Calu3 (cell line): ENCODE data around the gene CUL9. TPM values are rescaled to one million over a fixed set of nuclear protein-coding genes. Genes with fewer than 3 reads are reported as not detected.

Source experiments
- BruUV-seq: library from RNA; stranded (reverse); fragments of 400-500 nt; replicated peaks from 2 replicates; lab custom pipeline; 2021; lab: Mats Ljungman, UMichigan
- CTCF ChIA-PET: fragments of 300-600 bp; sonication (Branson Sonifier 250); formaldehyde crosslinking; loops from one replicate; lab custom pipeline; 2022; ENCODE audit warnings: antibody characterized with exemption; lab: Charles Lee
- DNase-seq: peaks from one replicate; pipeline ENCODE4 v3.0.0; 2022
- H3K27ac Mint-ChIP-seq: one replicate; pipeline ENCODE4 v1.8.0; 2022; ENCODE audit warnings: mixed read lengths; ENCODE audit not compliant: unreplicated experiment
- H3K27me3 Mint-ChIP-seq: one replicate; pipeline ENCODE4 v1.8.0; 2022; ENCODE audit warnings: mixed read lengths; ENCODE audit not compliant: unreplicated experiment
- H3K36me3 Mint-ChIP-seq: one replicate; pipeline ENCODE4 v1.8.0; 2022; ENCODE audit warnings: mild to moderate bottlenecking, moderate library complexity, mixed read lengths; ENCODE audit not compliant: insufficient read depth, unreplicated experiment
- H3K4me1 Mint-ChIP-seq: one replicate; pipeline ENCODE4 v1.8.0; 2022; ENCODE audit warnings: mild to moderate bottlenecking, low read depth, mixed read lengths; ENCODE audit not compliant: unreplicated experiment
- H3K4me3 Mint-ChIP-seq: one replicate; pipeline ENCODE4 v1.8.0; 2022; ENCODE audit warnings: mild to moderate bottlenecking, low read depth, moderate library complexity, mixed read lengths; ENCODE audit not compliant: unreplicated experiment
- H3K9me3 Mint-ChIP-seq: one replicate; pipeline ENCODE4 v1.8.0; 2022; ENCODE audit warnings: low read depth, mixed read lengths; ENCODE audit not compliant: unreplicated experiment
- intact Hi-C: fragments of 100-400 bp; cut with micrococcal nuclease; formaldehyde crosslinking; loops from one replicate; pipeline ENCODE4 v1.10.0; 2022; ENCODE audit not compliant: unreplicated experiment
- total RNA-seq: library from RNA; stranded (reverse); gene quantifications from 2 replicates; pipeline ENCODE4 v1.2.3, GENCODE V29; 2022
- TF ChIP-seq, protein P1 (sequence below): fragments of 200-600 bp; IDR thresholded peaks from one replicate; pipeline ENCODE4 v1.8.0; 2022; ENCODE audit warnings: antibody characterized with exemption; ENCODE audit not compliant: unreplicated experiment

CUL9 gene
- total RNA-seq, 1 experiment from 2014 or later: 73.1 TPM

GRCh38 chr6:43255408-43256054 lies 73.5 kb downstream of the CUL9 start:
- DNase-seq: no peak
- no peak overlapping the region for H3K4me3 Mint-ChIP-seq
- H3K4me1 Mint-ChIP-seq: peaks cover 15% of the 10 kb centered on the region
- intact Hi-C loops: no loop called here
- H3K9me3 Mint-ChIP-seq: no peaks in the 10 kb centered on the region
- H3K27ac Mint-ChIP-seq: no peak overlapping the region
- CTCF ChIA-PET: interaction anchor here (1.1 to 1.4 kb wide), 2 partner anchors 13 to 31 kb away, joined by 3 read pairs; no protein-coding TSS in a partner anchor
- no TSS peak for BruUV-seq
- H3K27me3 Mint-ChIP-seq: peaks cover 82% of the 10 kb centered on the region
- no peaks in the 10 kb centered on the region for H3K36me3 Mint-ChIP-seq
- TF ChIP-seq, protein P1, sequence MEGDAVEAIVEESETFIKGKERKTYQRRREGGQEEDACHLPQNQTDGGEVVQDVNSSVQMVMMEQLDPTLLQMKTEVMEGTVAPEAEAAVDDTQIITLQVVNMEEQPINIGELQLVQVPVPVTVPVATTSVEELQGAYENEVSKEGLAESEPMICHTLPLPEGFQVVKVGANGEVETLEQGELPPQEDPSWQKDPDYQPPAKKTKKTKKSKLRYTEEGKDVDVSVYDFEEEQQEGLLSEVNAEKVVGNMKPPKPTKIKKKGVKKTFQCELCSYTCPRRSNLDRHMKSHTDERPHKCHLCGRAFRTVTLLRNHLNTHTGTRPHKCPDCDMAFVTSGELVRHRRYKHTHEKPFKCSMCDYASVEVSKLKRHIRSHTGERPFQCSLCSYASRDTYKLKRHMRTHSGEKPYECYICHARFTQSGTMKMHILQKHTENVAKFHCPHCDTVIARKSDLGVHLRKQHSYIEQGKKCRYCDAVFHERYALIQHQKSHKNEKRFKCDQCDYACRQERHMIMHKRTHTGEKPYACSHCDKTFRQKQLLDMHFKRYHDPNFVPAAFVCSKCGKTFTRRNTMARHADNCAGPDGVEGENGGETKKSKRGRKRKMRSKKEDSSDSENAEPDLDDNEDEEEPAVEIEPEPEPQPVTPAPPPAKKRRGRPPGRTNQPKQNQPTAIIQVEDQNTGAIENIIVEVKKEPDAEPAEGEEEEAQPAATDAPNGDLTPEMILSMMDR: no peak

DNA sequence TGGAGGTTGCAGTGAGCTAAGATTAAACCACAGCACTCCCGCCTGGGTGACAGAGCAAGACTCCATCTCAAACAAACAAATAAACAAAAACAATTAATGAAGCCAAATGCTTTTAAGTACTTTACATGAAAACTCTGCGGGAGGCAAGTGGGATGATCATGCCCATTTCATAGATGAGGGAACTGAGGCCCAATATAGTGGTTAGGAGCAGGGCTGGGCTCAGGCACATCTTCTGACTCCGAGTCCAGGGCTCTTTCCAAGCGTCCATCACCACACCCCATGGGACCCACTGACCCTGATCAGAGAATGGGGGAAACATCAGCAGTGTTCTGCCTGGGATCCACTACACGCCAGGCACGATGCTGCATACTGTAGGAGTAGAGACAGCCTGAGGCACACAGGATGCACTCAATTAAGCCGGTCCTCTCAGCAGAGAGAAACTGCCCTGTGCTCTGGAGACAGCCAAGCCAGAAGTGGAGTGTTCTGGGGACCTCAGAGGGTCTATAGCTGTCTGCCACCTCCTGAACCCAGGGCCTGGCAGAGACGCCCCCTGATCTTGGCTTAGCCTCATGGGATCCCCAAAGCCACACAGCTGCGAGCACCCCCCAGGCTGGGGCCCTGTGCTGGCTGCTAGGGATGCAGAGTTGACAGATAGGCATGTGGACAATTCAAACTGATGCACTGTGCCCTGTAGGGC lies 74.8 kb downstream of the CUL9 start:
- Mint-ChIP-seq H3K36me3 (no peaks in the 10 kb centered on the region), H3K4me1 (peaks cover 2% of the 10 kb centered on the region), H3K27ac (no peak overlapping the region), H3K4me3 (no peak overlapping the region), H3K27me3 (peaks cover 69% of the 10 kb centered on the region), H3K9me3 (no peaks in the 10 kb centered on the region)
- CTCF ChIA-PET: interaction anchor here (0.5 to 1.4 kb wide), 2 partner anchors 30 to 33 kb away, joined by 3 to 5 read pairs; no protein-coding TSS in a partner anchor
- intact Hi-C loops: no loop called here
- no peak for DNase-seq
- TF ChIP-seq, protein P1: no peak
- BruUV-seq: no TSS peak

DNA sequence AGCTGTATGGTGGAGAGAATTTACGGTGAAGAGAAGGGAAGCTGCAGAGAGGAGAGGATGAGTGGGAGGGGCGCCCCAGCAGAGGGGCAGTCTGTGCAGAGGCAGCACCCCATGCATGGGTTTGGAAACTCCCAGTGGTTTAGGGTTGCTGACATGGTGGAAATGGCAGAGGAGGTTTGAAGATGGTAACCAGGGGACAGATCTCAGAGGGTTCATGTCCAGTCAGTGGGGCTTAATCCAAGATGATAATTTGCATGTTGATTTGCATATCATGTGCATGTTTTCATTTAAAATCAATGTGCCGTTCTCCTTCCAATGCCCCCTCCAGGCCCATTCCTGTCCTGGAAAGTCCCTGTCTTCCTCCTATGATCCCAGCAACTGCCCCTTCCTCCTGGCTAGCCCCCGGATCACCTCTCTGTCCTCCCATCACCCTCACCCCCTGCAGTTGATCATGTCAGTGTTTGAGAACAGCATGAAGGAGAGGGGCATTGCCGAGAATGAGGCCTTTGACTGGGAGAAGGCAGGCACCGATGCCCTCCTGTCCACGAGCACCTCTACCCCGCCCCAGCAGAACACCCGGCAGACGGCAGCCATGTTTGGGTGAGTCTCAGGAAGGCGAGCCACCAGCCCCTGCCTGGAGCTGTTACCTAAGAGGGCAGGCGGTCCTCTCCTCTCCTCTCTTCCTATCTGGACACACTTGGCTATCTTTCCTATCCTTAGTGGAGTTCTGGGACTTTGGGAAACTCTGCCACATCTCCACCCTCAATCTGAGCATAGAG lies 75.6 kb downstream of the CUL9 start:
- no peak overlapping the region for H3K4me3 Mint-ChIP-seq
- intact Hi-C loops: no loop called here
- no peaks in the 10 kb centered on the region for H3K4me1 Mint-ChIP-seq
- BruUV-seq: no TSS peak
- TF ChIP-seq, protein P1: no peak
- CTCF ChIA-PET: interaction anchor here (0.6 kb wide), 1 partner anchor 892 kb away, joined by 3 read pairs; no protein-coding TSS in a partner anchor
- H3K36me3 Mint-ChIP-seq: no peaks in the 10 kb centered on the region
- peaks cover 62% of the 10 kb centered on the region for H3K27me3 Mint-ChIP-seq
- no peak for DNase-seq
- no peaks in the 10 kb centered on the region for H3K9me3 Mint-ChIP-seq
- no peak overlapping the region for H3K27ac Mint-ChIP-seq

DNA sequence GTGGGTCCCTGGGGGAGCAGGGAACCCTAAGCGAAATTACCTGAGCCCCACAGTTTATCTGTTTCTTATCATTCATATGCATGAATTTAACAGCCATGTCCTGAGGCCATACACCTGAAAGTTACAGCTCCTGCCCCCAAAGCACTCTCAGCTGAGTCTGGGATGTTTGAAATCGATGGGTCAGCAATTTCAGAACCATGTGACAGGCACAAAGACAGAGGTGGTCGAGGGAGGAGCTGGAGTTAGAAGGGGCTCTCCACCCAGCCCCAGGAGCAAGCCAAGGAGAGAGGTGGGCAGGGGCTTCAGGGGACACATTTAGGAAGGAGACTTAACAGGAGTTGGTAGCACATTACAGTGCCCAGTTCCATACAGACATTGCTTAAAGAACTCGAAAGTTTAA lies 76.2 kb downstream of the CUL9 start:
- Mint-ChIP-seq H3K27ac (no peak overlapping the region), H3K9me3 (no peaks in the 10 kb centered on the region), H3K4me1 (no peaks in the 10 kb centered on the region), H3K36me3 (peaks cover under 1% of the 10 kb centered on the region), H3K27me3 (peaks cover 56% of the 10 kb centered on the region), H3K4me3 (no peak overlapping the region)
- TF ChIP-seq, protein P1: no peak
- CTCF ChIA-PET: interaction anchor here (0.6 kb wide), 1 partner anchor 892 kb away, joined by 3 read pairs; no protein-coding TSS in a partner anchor
- no peak for DNase-seq
- intact Hi-C loops: no loop called here
- no TSS peak for BruUV-seq
